Measurements from ENCODE around the gene EVC2.

The EVC2 gene

DNA sequence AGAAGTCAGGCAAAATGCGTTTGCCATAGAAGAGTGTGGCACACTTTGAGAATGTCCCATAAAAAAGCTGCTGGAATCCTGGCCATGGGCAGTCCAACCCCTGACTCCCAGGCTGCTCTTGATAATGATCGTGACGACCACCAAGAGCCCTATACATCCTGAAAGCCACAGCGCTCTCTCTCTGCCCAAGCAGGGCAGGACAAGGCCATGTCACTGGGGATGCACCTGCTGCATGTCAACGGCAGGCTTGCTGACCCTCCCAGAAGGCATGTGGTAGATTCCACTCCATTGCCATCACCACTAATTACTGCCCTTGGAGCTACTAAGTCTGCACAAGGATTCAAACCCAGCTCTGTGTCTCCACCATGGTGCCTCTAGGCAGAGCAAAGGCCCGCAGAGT lies 144.5 kb downstream of the EVC2 start:
- DNase-seq (ENCODE audit: low read depth in 2 of 2) = no peak

- no peak for DNase-seq (ENCODE audit: low read depth in 2 of 2)
Measured at GRCh38 chr4:5562476-5562875, 145.9 kb downstream of the EVC2 start.

- no peak for DNase-seq (ENCODE audit: low read depth in 2 of 2)
Measured at GRCh38 chr4:5561286-5561685, 147.1 kb downstream of the EVC2 start.

DNA sequence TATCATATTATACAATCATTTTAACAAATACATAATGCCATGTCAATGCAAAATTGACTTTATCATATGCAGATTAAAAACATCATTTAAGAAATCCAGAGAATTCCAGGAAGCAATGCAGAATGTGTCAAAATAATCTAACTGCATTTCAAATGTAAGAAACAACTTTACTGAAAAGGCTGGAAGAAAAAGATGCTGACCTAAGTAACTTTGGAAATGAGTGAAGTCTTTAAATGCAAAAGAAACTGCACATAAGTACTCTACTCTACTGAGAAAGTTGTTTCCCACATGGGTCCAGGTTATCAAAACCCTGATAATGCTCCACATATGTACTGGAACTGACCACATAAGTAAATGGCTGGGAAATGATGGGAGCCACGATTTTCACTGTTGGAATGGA lies 149.9 kb downstream of the EVC2 start:
- no peak for DNase-seq (ENCODE audit: low read depth in 2 of 2)

- no peak for DNase-seq (ENCODE audit: low read depth in 2 of 2)
Measured at GRCh38 chr4:5554376-5554775, 154.0 kb downstream of the EVC2 start.

DNA sequence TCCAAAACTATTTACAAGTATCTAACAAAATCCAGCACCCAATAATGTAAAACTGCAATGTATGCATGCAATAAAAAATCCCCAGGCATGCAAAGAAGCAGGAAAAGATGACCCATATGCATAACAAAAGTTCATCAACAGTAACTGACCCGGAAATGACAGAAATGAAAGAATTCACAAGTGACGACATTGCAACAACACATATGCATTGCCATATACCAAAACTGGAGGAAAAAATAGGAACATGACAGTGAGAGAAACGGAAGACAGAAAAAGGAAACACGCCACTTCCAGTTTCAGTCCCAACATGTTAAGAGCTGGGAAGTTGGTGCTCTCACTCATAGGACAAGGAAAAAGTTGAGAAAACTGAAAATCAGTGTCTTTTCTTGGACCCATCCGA lies 154.6 kb downstream of the EVC2 start:
- DNase-seq (ENCODE audit: low read depth in 2 of 2) = no peak

GRCh38 chr4:5552451-5552850 lies 155.9 kb downstream of the EVC2 start:
- DNase-seq (ENCODE audit: low read depth in 2 of 2) = no peak

DNA sequence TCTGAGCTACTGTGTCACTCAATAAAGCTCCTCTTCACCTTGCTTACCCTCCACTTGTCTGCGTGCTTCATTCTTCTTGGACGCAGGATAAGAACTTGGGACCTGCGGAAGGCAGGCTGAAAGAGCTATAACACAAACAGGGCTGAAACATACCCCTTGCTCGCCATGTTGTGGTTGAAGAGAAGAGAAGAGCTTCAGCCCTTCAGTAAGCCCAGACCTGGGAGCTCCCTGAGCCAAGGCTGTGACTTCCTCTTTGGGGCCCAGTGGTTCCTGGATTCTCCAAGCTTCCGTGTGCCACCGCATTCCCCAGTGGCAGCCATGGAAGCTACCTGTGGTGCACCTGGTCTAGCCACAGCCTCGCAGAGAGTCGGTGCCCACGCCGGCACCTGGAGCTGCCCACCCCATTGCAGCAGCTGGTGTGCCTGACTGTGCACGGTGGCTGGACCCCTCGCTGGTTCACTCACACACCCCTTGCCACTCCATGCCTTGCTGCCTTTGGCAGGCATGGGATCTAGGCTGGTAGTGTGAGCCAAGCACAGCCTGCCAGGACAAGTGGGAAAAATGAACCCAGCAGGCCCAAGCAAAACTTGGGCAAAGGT lies 160.6 kb downstream of the EVC2 start:
- DNase-seq (ENCODE audit: low read depth in 2 of 2) = no peak

DNA sequence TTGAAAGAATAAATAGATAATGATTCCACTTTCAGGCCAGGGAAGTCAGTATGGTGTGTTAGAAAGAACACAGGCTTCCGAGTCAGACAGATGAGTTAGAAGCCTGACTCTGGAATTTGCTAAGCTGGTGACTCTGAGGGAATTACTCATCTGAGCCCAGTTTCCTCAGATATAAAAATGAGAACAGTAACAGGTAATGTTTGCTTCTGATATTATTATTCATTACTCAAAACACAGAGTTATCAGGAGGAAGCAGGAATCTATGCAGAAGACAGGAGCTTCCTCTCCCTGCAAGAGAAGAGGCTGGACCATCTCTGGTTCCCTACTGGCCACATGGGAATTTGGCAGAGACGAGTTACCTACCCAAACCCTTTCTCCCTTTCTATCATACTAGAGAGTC lies 163.1 kb downstream of the EVC2 start:
- DNase-seq (ENCODE audit: low read depth in 2 of 2) = no peak

GRCh38 chr4:5544762-5545161 lies 163.6 kb downstream of the EVC2 start:
- no peak for DNase-seq (ENCODE audit: low read depth in 2 of 2)

- DNase-seq (ENCODE audit: low read depth in 2 of 2) = no peak
Measured at GRCh38 chr4:5543681-5544080, 164.7 kb downstream of the EVC2 start.

DNA sequence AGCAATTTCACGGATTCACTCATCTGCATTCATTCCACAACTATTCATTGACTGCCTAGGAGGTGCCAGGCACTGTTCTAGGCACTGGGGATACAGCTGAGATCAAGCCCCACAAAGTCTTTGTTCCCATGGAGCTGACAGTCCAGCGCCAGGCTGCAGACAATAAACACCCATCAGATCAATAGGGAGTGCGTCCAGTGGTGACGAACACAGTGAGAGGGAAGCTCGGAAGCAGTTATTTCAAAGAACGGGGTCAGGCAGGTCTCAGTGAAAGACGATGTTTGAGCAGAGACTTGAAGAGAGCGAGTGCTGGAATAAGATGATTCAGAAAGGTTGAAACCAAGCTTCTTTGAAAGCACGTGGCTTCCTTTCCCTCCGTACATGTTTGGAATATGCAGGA lies 167.2 kb downstream of the EVC2 start:
- no peak for DNase-seq (ENCODE audit: low read depth in 2 of 2)

- DNase-seq (ENCODE audit: low read depth in 2 of 2) = no peak
Measured at GRCh38 chr4:5539584-5539983, 168.8 kb downstream of the EVC2 start.

- DNase-seq (ENCODE audit: low read depth in 2 of 2) = no peak
Measured at GRCh38 chr4:5532100-5532499, 176.3 kb downstream of the EVC2 start.

DNA sequence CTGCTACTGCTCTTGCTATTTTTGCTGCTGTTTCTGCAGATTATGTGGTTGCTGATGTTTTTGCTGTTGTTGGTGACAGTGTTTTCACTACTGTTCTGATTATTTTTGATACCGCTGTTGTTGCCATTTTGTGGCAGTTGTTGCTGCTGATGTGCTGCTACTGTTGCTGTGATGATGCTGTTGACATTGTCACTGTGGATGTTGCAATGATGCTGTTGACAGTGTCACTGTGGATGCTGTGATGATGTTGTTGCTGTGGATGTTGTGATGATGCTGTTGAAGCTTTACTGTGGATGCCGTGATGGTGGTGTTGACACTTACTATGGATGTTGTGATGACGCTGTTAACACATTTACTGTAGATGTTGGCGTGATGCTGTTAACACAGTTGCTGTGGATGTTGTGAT lies 180.3 kb downstream of the EVC2 start:
- no peak for DNase-seq (ENCODE audit: low read depth in 2 of 2)

- no peak for DNase-seq (ENCODE audit: low read depth in 2 of 2)
Measured at GRCh38 chr4:5527211-5527610, 181.1 kb downstream of the EVC2 start.

- no peak for DNase-seq (ENCODE audit: low read depth in 2 of 2)
Measured at GRCh38 chr4:5526080-5526846, 182.1 kb downstream of the EVC2 start.

DNA sequence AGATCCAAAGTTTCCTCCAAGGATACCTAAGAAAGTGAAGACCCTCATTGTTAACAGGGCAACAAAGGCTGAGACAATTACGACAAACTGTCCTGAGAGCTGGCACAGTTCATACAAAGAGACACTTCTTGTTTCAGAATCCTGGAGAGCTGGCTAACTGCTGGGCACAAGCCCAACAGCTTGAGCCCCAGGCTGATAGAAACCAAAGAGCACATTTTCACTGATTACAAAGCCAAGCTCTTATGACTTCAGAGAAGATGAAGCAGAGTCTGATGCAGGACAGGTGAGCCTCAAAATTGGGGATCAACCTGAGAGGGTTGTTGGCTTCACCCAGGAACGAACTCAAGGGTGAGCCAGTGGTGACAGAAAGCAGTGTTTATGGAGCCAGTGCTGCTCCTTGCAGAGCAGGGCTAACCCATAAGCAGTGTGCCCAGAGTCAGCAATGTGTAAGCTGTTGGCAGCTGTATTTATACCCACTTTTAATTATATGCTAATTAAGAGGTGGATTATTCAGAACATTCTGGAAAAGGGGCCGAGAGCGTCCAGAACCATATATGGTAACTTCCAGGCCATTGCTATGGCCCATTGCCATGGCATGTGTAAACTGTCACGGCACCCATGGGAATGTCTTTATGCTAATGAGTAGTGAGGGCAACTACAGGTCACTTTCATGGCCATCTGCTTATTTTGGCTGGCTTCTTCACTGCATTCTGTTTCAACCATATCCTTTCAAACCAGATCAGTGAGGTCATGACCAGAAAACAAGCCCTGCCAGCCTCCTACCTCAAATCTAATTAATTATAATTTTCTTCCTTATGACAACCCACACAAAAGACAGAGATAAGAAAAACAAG lies 183.7 kb downstream of the EVC2 start:
- no peak for DNase-seq (ENCODE audit: low read depth in 2 of 2)

DNA sequence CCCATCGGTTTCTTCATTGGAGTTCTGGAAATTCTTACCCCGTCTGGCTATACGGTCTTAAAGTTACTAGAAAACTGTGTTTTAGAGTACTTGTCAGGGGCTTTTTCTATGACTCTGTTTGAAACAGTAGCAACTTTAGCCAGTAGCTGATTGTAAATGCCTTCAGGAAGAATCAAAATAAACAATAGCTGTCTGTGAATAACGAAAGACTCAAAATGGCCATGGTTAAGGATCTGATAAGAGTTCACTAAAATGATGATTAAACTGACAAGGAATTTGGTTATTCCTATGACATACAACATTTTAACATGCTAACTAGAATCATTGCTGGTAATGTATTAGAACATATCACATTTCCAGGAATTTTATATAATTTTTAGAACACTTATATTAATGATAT lies 191.0 kb downstream of the EVC2 start:
- no peak for DNase-seq (ENCODE audit: low read depth in 2 of 2)

GRCh38 chr4:5515646-5516045 lies 192.7 kb downstream of the EVC2 start:
- DNase-seq (ENCODE audit: low read depth in 2 of 2) = no peak

Data from activated CD4-positive, alpha-beta T cell treated with anti-CD3 and anti-CD28 coated beads for 24 hours (primary cell).